SJCRH30 (cell line): Measurements from ENCODE around the gene RAI14. TPM values are rescaled to one million over a fixed set of nuclear protein-coding genes. Genes with fewer than 3 reads are reported as not detected.

Experiments used
- DNase-seq, 2 experiments: peaks; one replicate each; pipeline ENCODE4 v3.0.0-alpha.2; 2015 to 2020
- H3K27ac ChIP-seq: fragments of 250-450 bp; sonication (Bioruptor Pico); 2 replicates; pipeline ENCODE4 v1.5.1; 2020; ENCODE audit warnings: mild to moderate bottlenecking, moderate library complexity
- H3K27me3 ChIP-seq: fragments of 250-450 bp; sonication (Bioruptor Pico); 2 replicates; pipeline ENCODE4 v1.5.1; 2020; ENCODE audit warnings: mild to moderate bottlenecking, moderate library complexity
- H3K36me3 ChIP-seq: fragments of 250-450 bp; sonication (Bioruptor Pico); 2 replicates; pipeline ENCODE4 v1.5.1; 2020; ENCODE audit warnings: mild to moderate bottlenecking, moderate library complexity
- H3K4me1 ChIP-seq: fragments of 250-450 bp; sonication (Bioruptor Pico); 2 replicates; pipeline ENCODE4 v1.5.1; 2020; ENCODE audit warnings: mild to moderate bottlenecking, moderate library complexity
- H3K4me3 ChIP-seq: fragments of 250-450 bp; sonication (Bioruptor Pico); 2 replicates; pipeline ENCODE4 v1.5.1; 2020; ENCODE audit warnings: mild to moderate bottlenecking, moderate library complexity
- H3K9me3 ChIP-seq: fragments of 250-450 bp; sonication (Bioruptor Pico); replicated peaks from 2 replicates; pipeline ENCODE4 v1.5.1; 2020; ENCODE audit warnings: mild to moderate bottlenecking, moderate library complexity
- total RNA-seq: library from RNA; depleted of rRNA; stranded (reverse); fragments of >200 nt; shearing (Covaris generic); gene quantifications from 2 replicates; pipeline ENCODE4 v1.2.3, GENCODE V29; 2014

The RAI14 gene
- total RNA-seq, 1 experiment from 2014 or later, result 74.4 TPM

GRCh38 chr5:34844999-34845398 is 188.9 kb downstream of the RAI14 start:
- no peak for DNase-seq
- H3K27me3 ChIP-seq, result no peaks in the 10 kb centered on the region
- no peak overlapping the region for H3K4me3 ChIP-seq
- H3K4me1 ChIP-seq, result no peaks in the 10 kb centered on the region
- no peaks in the 10 kb centered on the region for H3K9me3 ChIP-seq
- no peak overlapping the region for H3K27ac ChIP-seq
- H3K36me3 ChIP-seq, result no peaks in the 10 kb centered on the region

GRCh38 chr5:34847056-34847455 is 190.9 kb downstream of the RAI14 start:
- Histone ChIP-seq H3K4me1 (no peaks in the 10 kb centered on the region), H3K36me3 (no peaks in the 10 kb centered on the region), H3K9me3 (no peaks in the 10 kb centered on the region), H3K27me3 (no peaks in the 10 kb centered on the region), H3K4me3 (no peak overlapping the region), H3K27ac (no peak overlapping the region)
- DNase-seq, result no peak

- H3K4me3 ChIP-seq, result no peak overlapping the region
- H3K9me3 ChIP-seq, result no peaks in the 10 kb centered on the region; the same call in 1 of the 2 replicates
- no peaks in the 10 kb centered on the region for H3K36me3 ChIP-seq
- DNase-seq, result no peak
- no peaks in the 10 kb centered on the region for H3K4me1 ChIP-seq
- H3K27ac ChIP-seq, result no peak overlapping the region
- H3K27me3 ChIP-seq, result no peaks in the 10 kb centered on the region
These were observed 191.4 kb downstream of the RAI14 start for GRCh38 chr5:34847552-34847951.

GRCh38 chr5:34848230-34848629 is 192.1 kb downstream of the RAI14 start:
- Histone ChIP-seq H3K4me1 (no peaks in the 10 kb centered on the region), H3K9me3 (no peaks in the 10 kb centered on the region; the same call in 1 of the 2 replicates), H3K4me3 (no peak overlapping the region), H3K36me3 (no peaks in the 10 kb centered on the region), H3K27me3 (no peaks in the 10 kb centered on the region), H3K27ac (no peak overlapping the region)
- DNase-seq, result no peak

DNA sequence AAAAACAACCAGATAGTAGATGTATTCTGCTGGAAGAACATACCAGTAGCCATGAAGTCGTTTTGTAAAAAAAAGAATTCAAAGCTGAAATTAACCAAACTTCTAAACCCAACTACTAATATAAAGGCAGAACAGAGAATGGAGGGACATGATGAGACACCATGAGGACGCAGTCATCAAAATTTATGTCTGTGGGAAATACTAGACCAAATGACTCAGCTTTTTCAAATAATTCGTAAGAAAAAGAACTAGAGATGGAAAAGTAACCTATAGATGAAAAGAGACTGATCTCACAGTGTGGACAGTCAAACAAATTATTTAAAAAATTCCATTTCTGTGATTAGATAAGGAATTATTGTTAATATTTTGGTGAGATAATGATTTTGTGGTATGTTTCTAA is 193.1 kb downstream of the RAI14 start:
- no peak overlapping the region for H3K27ac ChIP-seq
- no peak for DNase-seq
- no peak overlapping the region for H3K4me3 ChIP-seq

GRCh38 chr5:34854459-34855174 is 198.5 kb downstream of the RAI14 start:
- H3K27ac ChIP-seq, result no peak overlapping the region
- H3K4me3 ChIP-seq, result no peak overlapping the region
- no peaks in the 10 kb centered on the region for H3K36me3 ChIP-seq
- no peak for DNase-seq
- no peaks in the 10 kb centered on the region; the same call in 1 of the 2 replicates for H3K27me3 ChIP-seq
- no peaks in the 10 kb centered on the region for H3K4me1 ChIP-seq
- no peaks in the 10 kb centered on the region; the same call in 1 of the 2 replicates for H3K9me3 ChIP-seq

More for the DNA sequence above, 193.1 kb downstream of the RAI14 start:
- no peaks in the 10 kb centered on the region for H3K36me3 ChIP-seq
- no peaks in the 10 kb centered on the region for H3K4me1 ChIP-seq
- no peaks in the 10 kb centered on the region for H3K27me3 ChIP-seq
- H3K9me3 ChIP-seq, result no peaks in the 10 kb centered on the region; the same call in 1 of the 2 replicates

DNA sequence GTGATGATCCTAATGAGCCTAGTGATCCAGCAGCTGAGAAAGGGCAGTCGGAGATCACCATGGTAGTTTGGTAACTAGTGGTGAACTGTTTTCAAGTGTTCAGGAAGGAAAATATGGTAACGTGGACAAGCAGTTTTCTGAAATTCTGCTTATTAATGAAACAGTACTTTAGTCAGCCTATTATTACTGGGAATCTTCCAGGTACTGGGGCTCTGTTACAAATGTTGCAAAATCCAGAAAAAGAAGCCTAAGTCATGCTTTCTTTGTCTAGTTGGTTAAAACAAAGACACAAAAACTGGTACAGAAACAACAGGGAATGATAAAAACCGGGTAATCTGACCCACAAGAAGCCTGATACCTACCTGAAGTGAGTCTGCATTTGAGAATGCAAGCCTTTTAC is 201.0 kb downstream of the RAI14 start:
- no peak for DNase-seq
- H3K4me1 ChIP-seq, result no peaks in the 10 kb centered on the region
- no peak overlapping the region for H3K4me3 ChIP-seq
- H3K36me3 ChIP-seq, result no peaks in the 10 kb centered on the region
- no peaks in the 10 kb centered on the region; the same call in 1 of the 2 replicates for H3K27me3 ChIP-seq
- H3K27ac ChIP-seq, result no peak overlapping the region
- H3K9me3 ChIP-seq, result no peaks in the 10 kb centered on the region; the same call in 1 of the 2 replicates

GRCh38 chr5:34857894-34858293 is 201.8 kb downstream of the RAI14 start:
- Histone ChIP-seq H3K4me1 (no peaks in the 10 kb centered on the region), H3K27ac (no peak overlapping the region), H3K4me3 (no peak overlapping the region), H3K27me3 (no peaks in the 10 kb centered on the region; the same call in 1 of the 2 replicates), H3K36me3 (no peaks in the 10 kb centered on the region), H3K9me3 (no peaks in the 10 kb centered on the region)
- no peak for DNase-seq

- Histone ChIP-seq H3K27ac (no peak overlapping the region), H3K27me3 (no peaks in the 10 kb centered on the region; the same call in 1 of the 2 replicates), H3K36me3 (no peaks in the 10 kb centered on the region), H3K9me3 (no peaks in the 10 kb centered on the region), H3K4me1 (no peaks in the 10 kb centered on the region), H3K4me3 (no peak overlapping the region)
- no peak for DNase-seq
These were observed 202.7 kb downstream of the RAI14 start for GRCh38 chr5:34858790-34859189.

DNA sequence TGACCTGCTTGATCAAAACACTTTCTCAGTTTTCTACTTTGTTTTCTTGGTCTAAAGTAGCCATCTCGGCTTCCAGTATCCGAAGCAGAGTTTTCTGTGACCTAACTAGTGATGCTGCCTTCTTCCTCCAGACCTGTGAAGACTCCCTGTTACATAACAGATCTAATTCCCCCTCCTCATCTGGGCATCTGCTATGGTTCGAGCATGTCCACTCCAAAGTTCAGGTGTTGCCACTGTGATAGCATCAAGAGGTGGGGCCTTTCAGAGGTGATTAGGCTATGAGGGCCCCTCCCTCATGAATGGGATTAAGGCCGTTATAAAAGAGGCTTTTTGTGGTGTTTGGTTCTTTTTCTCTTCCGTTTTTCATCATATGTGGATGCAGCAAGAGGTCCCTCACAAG is 203.1 kb downstream of the RAI14 start:
- Histone ChIP-seq H3K9me3 (no peaks in the 10 kb centered on the region), H3K36me3 (no peaks in the 10 kb centered on the region), H3K4me1 (no peaks in the 10 kb centered on the region), H3K27ac (no peak overlapping the region), H3K27me3 (no peaks in the 10 kb centered on the region; the same call in 1 of the 2 replicates), H3K4me3 (no peak overlapping the region)
- DNase-seq, result no peak

DNA sequence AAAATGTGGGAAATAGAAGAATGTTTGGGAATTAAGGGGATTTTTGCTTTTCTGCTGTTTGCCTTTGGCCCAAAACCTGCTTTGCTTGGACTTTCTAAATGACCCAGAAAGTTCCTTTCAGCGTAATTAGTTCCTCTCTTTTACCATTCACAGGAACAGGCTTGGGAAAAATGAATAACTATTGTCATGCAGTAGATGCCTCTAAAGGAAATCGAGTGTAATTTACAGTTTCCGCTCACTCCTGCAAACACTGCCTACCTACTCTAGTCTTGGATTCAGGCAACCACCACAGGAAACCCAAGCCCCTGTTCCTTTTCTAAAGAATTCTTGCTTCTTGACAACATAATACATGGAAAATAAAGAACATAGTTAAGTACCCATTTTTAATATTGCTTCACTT is 207.8 kb downstream of the RAI14 start:
- Histone ChIP-seq H3K27me3 (no peaks in the 10 kb centered on the region; the same call in 1 of the 2 replicates), H3K36me3 (no peaks in the 10 kb centered on the region), H3K27ac (no peak overlapping the region), H3K9me3 (no peaks in the 10 kb centered on the region), H3K4me1 (no peaks in the 10 kb centered on the region), H3K4me3 (no peak overlapping the region)
- DNase-seq, result no peak

DNA sequence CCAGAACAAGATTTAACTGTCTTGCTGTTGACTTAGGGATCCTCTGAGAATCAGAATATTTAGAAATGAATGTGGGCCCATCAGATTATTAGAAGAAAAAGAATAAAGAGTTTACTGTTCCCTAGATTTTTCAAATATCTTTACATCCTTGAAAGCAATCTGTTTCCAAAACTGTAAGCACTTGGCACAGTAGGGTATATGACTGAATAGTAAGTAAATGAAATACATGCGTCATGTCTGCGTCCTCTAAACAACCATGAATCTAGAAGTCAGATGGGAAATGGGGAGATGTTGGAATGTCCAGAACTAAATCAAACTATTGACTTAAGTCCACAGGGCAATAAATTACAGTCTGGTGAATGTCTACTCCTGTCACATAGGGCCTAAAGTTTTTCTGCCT is 209.0 kb downstream of the RAI14 start:
- Histone ChIP-seq H3K36me3 (no peaks in the 10 kb centered on the region), H3K27ac (no peak overlapping the region), H3K27me3 (no peaks in the 10 kb centered on the region), H3K4me3 (no peak overlapping the region), H3K4me1 (no peaks in the 10 kb centered on the region), H3K9me3 (no peaks in the 10 kb centered on the region)
- DNase-seq, result no peak

DNA sequence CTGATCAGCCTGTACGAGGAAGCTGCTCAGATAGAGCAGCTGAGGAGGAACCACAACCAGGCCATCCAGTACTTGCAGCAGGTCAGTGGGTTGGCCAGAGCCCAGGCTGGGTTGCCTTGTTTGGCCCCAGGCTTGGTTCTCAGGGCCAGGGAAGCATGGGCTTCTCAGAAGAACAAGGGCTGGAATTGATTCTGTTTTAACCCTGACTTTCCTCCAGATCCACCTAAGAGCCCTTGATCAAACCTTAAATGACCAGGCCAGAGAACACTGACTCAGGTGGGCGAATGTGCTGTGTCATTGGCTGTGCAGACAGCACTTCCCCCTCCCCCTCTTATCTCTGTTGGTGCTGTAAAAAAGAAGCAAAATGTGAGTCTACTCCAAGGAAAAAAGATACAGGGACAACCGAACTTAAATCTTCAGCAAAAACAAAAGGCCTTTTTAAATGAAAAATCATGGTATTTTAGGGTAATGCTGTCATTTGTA is 210.9 kb downstream of the RAI14 start:
- no peaks in the 10 kb centered on the region for H3K4me1 ChIP-seq
- H3K36me3 ChIP-seq, result no peaks in the 10 kb centered on the region
- no peak overlapping the region for H3K27ac ChIP-seq
- H3K4me3 ChIP-seq, result no peak overlapping the region
- no peaks in the 10 kb centered on the region for H3K9me3 ChIP-seq
- DNase-seq, result no peak
- no peaks in the 10 kb centered on the region for H3K27me3 ChIP-seq

DNA sequence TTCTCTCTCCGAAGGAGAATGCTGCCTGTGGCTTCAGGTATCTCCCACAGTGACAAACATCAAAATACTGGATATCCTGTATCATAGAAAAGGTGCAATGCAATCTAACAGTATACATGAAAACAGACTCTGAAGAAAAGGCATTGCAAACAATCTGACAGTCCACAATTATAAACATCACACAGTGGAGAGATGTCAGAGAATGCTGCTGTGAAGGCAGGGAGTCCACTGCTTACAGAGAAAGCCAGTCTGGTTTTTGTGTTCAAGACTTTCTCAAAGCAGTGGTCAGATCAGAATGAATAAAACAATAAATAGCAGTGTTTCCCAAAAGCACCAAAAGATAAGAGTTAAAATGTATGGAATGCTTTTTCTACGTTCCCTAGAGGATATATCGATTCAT is 211.5 kb downstream of the RAI14 start:
- H3K36me3 ChIP-seq, result no peaks in the 10 kb centered on the region
- no peaks in the 10 kb centered on the region for H3K4me1 ChIP-seq
- H3K4me3 ChIP-seq, result no peak overlapping the region
- DNase-seq, result no peak
- no peak overlapping the region for H3K27ac ChIP-seq
- H3K27me3 ChIP-seq, result no peaks in the 10 kb centered on the region
- H3K9me3 ChIP-seq, result no peaks in the 10 kb centered on the region

GRCh38 chr5:34868791-34869190 is 212.7 kb downstream of the RAI14 start:
- H3K4me1 ChIP-seq, result no peaks in the 10 kb centered on the region
- no peak overlapping the region for H3K27ac ChIP-seq
- H3K36me3 ChIP-seq, result no peaks in the 10 kb centered on the region
- no peak for DNase-seq
- no peak overlapping the region for H3K4me3 ChIP-seq
- no peaks in the 10 kb centered on the region for H3K27me3 ChIP-seq
- no peaks in the 10 kb centered on the region for H3K9me3 ChIP-seq

GRCh38 chr5:34869256-34869655 is 213.1 kb downstream of the RAI14 start:
- no peaks in the 10 kb centered on the region for H3K4me1 ChIP-seq
- no peaks in the 10 kb centered on the region for H3K36me3 ChIP-seq
- no peak for DNase-seq
- H3K27me3 ChIP-seq, result no peaks in the 10 kb centered on the region
- no peak overlapping the region for H3K4me3 ChIP-seq
- H3K9me3 ChIP-seq, result no peaks in the 10 kb centered on the region
- no peak overlapping the region for H3K27ac ChIP-seq
